ENCODE data around the gene ZNF691.
"Not testable (repeated sequence)": the region's sequence is repeated elsewhere in the genome, so short reads cannot be mapped to it uniquely, and the experiment has no call there.

ZNF691 gene

GRCh38 chr1:42861014-42861399 lies 14.6 kb downstream of the ZNF691 start:
- no peak for DNase-seq

GRCh38 chr1:42866549-42866948 lies 20.1 kb downstream of the ZNF691 start:
- DNase-seq, result no peak

GRCh38 chr1:42868466-42868865 lies 22.1 kb downstream of the ZNF691 start:
- DNase-seq, result not testable (repeated sequence)

GRCh38 chr1:42869254-42869653 lies 22.8 kb downstream of the ZNF691 start:
- not testable (repeated sequence) for DNase-seq

- not testable (repeated sequence) for DNase-seq
These were observed 23.3 kb downstream of the ZNF691 start for GRCh38 chr1:42869751-42870150.

GRCh38 chr1:42873108-42873507 lies 26.7 kb downstream of the ZNF691 start:
- DNase-seq, result not testable (repeated sequence)

GRCh38 chr1:42873670-42874069 lies 27.3 kb downstream of the ZNF691 start:
- DNase-seq, result no peak

- DNase-seq, result no peak
These were observed 29.6 kb downstream of the ZNF691 start for GRCh38 chr1:42876009-42876408.

GRCh38 chr1:42877380-42877779 lies 31.0 kb downstream of the ZNF691 start:
- no peak for DNase-seq

- no peak for DNase-seq
These were observed 34.0 kb downstream of the ZNF691 start for GRCh38 chr1:42880384-42880783.

GRCh38 chr1:42886046-42886739 lies 39.8 kb downstream of the ZNF691 start:
- DNase-seq, result no peak

- no peak for DNase-seq
These were observed 40.4 kb downstream of the ZNF691 start for GRCh38 chr1:42886800-42887199.

- no peak for DNase-seq
These were observed 41.0 kb downstream of the ZNF691 start for GRCh38 chr1:42887366-42887765.

- DNase-seq, result no peak
These were observed 41.7 kb downstream of the ZNF691 start for GRCh38 chr1:42888013-42888633.

- no peak for DNase-seq
These were observed 42.9 kb downstream of the ZNF691 start for GRCh38 chr1:42889264-42889663.

- DNase-seq, result no peak
These were observed 45.2 kb downstream of the ZNF691 start for GRCh38 chr1:42891465-42892138.

- not testable (repeated sequence) for DNase-seq
These were observed 53.5 kb downstream of the ZNF691 start for GRCh38 chr1:42899960-42900359.
